NCI-H2196 (cell line): ENCODE results near the gene ZNF683.
"Not testable (repeated sequence)": the region's sequence is repeated elsewhere in the genome, so short reads cannot be mapped to it uniquely, and the experiment has no call there.

Experiments
- DNase-seq: peaks from one replicate; lab custom pipeline; 2025; ENCODE audit not compliant: unreplicated experiment; lab: John Stamatoyannopoulos, UW

Gene ZNF683

DNA sequence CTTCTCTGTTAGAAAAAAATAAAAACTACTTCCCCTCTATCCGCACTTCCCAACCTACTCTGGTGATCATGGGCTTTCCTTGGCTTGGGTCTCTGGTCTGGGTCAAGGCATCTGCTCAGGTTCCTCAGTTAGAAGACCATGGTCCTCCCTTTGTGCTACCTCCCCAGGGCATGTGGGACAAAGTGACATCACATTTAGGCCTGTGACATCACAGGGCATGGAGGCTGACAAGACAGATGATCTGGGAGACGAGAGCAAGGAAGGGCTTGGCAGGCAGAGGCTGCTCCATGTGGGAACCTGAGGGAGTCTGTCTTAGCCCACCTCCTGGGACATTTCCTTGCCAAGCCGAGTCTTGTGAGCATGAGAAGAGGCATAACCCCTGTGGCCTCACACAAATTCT, at the start of gene ZNF683:
Gene ZNF683 (minus strand): TSS at position 140 of the 400 bp plus-strand sequence. CDS start 4,179 bp downstream, outside the sequence.
- DNase-seq = not testable (repeated sequence)

DNA sequence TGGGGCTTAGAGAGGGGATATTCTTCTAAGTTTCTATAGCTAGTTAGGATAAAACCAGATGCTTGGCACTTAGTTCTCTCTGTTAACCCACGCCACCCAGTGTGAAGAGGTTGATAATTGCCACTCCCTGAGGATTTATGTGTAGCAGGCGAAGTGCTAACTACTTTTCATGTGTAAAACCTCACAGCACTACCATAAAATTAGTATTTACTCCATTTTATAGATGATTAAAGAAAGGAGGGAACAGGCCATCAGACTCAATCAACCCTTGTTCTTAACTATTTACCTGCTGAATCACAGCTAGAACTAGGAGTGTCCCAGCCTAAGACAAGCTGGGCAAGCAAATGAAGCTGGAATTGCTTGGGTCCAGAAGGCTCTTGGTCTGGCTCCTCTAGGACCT, 46.9 kb upstream of the ZNF683 start:
- no peak for DNase-seq

DNA sequence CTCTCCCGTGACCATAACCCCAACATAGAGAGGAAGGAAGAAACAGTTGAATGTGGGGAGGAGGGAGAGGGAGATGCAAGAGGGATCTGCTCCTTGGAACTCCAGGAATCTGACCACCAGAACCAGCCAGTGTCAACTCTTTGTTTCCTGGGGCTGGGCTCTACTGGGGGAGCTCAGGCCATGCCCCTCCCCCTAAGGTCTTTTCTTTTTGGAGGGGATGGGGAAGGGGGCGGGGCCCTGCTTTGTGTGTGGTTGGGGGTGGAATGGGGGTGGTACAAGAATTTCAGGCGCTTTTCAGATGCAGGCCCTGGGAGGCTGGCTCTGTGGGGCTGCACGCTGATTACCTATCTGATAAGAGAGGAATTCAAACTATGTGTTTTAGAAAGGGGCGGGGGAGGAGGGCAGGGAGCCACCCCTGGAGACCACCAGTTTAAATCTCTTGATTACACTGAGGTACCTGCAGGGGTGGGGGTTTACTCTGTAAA, 46.4 kb upstream of the ZNF683 start:
- no peak for DNase-seq

DNA sequence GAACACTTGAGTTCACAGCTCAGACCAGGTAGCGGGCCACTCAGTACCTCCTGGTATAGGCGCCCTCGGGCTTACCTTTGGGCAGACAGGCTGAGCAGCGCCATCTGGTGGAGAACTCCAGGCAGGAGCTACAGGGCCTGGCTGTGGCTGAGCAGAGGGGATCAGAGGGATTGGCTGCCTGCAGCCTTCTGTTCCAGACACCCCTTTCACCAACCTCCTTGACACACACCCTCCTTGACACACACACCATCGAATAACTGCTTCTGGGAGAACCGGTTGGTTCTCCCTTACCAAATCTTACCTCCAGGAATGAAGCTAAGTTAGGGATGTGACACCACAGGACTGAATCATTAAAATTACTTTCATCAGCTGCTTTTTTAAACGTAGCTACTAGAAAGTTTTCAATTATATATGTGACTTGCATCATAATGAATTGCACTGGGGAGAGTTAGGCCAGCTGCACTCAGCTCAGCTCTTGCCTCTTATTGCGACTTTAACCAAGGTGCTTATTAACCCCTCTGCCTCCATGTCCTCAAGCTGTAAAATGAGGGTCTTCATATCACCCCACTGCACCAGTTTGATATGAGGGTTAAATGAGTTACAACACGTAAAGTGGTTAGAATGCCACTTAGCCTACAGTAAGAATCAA, 44.7 kb upstream of the ZNF683 start:
- peak; percentile 84 for DNase-seq

DNA sequence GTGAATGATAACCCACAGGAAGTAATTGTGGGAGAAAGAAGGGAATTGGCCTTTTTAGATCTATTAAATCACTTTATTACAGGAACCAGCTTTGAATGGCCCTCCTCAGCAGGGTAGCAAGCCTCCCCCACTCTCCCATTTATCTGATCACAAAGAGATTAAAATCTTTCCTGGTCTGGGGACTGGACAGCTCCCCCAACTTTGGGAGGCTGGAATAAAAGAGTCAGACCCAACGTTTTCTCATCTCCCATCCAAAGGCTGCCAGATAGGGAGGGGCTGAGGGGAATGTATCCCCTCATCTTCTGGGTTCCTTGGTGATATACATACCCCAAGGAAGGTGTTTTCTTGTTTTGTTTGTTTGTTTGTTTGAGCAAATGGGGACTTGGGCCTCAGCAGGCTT, 40.5 kb upstream of the ZNF683 start:
- DNase-seq = no peak

DNA sequence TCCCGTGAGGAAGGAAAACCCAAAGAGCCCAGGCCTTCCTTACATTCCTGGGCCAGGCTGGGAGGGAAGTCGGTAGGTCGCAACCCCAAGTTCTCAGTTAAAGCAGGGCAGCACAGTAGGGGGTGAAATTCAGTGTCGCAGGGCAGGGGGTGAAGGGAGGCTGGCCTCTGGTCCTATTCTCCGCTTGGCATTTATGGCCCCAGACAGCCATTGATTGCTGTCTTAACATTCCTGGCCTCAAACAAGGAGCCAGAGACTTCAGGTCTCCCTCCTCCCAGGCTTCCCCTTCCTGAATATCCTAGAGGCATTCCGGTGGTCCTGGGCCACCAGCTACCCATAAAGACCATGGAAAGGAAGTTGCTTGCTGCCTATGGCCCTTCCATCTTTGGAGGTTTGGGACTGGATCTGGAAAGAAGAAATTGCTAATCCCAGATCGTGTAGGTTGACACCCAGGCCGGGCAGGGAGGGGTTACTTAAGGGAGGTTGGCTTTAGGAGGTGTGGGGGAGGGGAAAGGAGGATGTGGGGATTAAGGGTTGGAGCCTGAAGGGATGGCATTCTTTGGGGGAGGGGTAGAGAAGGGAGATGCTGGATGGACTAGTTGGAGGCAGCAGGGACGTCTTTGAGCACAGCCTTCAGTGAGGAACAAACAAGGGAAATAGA, 39.8 kb upstream of the ZNF683 start:
- no peak for DNase-seq

DNA sequence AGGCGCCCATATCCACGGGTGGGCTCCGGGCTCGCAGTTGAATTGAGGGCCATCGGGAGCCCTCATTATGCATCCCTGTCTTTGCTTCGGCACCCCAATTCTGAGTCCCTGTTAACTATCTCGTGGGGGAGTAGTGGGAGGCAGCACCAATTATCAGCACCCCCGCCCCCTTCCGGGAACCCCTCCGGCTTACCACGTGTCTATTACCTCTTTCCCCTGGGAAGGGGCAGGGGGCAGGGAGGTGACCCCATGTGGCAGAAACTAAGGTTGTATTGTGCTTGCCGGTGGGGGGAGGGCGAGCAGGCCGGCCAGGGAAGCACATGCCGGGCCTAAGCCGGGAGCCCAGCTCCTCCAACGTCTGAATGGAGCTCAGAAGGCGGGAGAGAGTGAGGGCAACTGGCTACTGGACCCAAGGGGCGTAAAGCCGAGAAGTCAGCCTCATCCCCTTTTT, 39.1 kb upstream of the ZNF683 start:
- no peak for DNase-seq

DNA sequence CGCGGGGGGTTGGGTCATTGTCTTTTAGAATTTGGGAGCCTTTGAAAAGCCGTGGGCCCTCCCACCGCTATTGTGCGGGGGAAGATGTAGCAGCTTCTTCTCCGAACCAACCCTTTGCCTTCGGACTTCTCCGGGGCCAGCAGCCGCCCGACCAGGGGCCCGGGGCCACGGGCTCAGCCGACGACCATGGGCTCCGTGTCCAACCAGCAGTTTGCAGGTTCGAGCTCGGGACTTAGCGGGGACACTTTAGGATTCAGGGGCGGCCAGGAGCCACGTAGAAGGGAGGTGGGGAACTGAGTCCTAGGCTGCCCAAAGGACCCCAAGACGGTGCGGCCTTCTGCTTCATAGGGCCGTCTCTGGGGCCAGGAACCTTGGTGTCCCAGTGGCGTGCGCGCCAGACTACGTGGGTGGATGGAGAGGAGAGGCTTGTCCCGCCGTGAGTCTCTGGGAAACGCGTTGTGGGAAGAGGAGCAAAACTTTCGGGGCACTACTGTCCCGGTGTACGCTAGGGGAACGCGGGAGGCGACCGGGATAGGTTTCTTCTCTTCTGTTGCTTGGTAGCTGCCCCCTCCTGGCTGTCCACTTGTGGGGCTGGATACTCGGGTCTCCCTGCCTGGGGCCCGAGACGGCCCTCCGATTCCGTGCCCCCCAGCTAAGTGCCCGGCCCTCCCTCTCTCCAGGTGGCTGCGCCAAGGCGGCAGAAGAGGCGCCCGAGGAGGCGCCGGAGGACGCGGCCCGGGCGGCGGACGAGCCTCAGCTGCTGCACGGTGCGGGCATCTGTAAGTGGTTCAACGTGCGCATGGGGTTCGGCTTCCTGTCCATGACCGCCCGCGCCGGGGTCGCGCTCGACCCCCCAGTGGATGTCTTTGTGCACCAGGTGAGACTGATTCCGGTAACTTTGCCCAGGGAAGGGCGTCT, 38.4 kb upstream of the ZNF683 start, which contains the start of gene LIN28A:
Gene LIN28A (plus strand): TSS at position 112 of the 918 bp plus-strand sequence. CDS start 75 bp downstream, at position 187.
- no peak for DNase-seq

DNA sequence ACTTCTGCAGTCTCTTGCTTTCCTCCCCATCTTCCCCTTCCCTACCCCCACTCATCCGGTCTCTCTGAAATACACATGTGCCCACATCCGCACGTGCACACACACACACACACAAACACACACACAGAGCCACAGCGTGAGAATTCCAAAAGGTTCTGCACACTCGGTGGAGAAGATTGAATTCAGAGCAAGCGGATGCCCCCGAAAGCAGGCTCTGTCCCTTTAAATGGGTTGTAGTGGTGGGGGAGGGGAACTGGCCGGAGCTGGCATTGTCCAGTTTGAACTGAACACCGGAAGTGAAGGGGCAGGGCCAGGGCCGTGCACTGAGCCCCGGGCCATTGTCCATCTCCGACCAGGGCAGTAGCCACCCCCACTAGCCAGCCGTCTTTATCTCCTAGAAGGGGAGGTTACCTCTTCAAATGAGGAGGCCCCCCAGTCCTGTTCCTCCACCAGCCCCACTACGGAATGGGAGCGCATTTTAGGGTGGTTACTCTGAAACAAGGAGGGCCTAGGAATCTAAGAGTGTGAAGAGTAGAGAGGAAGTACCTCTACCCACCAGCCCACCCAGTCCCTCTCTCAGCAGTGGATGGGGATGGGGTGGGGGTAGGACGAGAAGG, 36.7 kb upstream of the ZNF683 start:
- peak; percentile 39 for DNase-seq

DNA sequence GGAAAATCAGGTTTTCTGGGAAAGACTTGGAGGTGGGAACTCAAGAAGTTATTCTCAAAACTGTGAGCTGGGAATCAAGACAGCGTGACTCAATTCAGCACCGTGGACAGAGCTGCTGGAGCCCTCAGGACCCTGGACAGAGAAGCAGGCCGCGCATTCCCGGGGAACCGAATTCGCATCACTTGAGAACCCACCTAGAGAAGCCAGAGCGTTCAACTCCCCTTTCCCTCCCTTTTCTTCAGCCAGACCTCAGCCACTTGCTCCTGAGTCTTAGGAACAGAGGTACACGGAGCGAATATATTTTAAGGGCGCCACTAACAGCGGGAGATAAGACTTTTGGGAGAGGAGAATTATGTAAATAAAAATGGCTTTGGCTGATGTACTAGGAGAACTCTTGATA, 36.1 kb upstream of the ZNF683 start:
- no peak for DNase-seq

DNA sequence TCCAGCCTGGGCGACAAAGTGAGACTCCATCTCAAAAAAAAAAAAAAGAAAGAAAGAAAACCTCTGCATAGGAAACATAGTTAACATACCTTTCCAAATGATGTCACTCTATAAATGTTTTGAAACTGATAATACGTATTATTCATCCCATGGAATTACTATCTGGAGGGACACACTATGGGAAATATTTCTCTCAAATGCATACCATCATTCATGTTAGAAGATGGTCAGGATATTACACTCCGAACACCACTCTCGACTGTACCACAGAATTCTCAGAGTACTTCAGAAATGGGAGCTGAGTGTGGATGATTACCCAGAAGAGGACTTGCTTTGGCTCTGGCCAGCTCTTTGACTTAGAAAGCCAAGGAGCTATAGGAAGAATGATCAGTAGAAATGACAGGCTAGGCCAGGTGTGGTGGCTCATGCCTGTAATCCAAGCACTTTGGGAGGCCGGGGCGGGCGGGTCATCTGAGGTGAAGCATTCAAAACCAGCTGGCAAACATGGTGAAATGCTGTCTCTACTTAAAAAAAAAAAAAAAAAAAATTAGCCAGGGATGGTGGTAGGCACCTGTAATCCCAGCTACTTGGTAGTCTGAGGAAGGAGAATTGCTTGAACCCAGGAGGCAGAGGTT, 32.8 kb upstream of the ZNF683 start:
- no peak for DNase-seq

DNA sequence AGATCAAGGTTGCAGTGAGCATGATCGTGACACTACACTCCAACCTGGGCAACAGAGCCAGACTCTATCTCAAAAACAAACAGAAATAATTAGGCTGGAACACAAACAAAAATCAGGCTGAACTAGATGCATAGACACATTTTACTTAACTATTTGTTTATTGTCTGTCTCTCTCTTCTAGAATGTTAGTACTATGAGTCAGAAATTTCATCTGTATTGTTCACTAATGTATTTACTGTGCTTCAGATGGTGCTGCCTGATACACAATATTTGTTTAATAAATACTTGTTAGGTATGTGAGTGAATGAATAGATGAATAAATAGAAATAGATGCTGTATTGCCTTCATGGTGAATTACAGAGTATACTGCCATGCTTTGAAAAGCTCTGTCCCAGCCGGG, 32.1 kb upstream of the ZNF683 start:
- no peak for DNase-seq

DNA sequence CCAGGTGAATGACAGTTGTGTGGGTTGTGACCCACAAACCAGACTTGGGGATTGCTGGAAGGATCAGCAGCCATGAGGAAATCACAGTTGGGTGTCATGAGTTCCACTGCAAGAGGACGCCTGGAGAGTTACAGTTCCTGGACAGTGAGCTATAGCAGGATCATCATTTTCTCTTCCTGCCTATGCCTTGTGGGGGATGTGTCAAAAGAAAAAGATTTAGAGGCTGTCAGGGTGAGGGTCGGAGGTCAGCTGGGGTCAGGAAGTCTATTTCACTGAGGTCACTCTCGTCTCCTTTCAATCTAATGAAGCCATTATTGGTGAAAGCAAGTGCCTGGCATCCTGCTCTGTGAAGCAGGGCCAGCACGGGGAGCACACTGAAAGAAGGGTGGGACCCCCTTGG, 31.1 kb upstream of the ZNF683 start:
- no peak for DNase-seq

DNA sequence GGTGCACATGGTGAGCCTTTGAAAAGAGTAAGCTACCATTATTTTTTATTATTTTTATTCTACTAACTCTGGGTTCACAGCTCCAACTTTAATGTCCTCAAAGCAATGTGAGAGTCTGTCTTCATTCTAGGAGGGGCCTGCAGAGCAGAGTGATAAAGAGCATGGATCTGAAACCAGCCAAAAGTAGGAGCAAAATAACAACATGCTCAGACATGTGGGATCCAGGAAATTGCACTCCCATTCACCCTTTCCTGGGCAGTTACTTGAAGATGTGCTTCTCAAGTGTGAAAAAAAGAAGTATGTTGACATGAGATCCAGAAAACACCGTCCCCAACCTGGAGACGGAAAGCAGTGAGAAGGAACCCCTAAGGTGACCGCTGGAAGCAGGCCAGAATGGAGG, 29.3 kb upstream of the ZNF683 start:
- DNase-seq = no peak

DNA sequence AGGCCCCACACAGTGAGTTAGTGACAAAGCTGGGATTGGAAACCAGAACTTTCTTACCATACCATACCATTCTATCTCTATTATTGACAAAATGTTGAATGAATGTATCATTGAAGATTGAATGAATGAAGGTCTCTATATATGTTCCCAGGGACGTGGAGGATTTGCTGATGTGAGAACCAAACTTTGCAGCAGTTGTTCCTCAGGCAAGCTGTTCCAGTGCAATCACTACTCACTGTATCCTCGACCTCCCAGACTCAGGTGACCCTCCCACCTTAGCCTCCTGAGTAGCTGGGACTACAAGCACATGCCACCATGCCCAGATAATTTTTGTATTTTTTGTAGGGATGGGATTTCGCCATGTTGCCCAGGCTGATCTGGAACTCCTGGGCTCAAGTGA, 26.5 kb upstream of the ZNF683 start:
- DNase-seq = no peak

DNA sequence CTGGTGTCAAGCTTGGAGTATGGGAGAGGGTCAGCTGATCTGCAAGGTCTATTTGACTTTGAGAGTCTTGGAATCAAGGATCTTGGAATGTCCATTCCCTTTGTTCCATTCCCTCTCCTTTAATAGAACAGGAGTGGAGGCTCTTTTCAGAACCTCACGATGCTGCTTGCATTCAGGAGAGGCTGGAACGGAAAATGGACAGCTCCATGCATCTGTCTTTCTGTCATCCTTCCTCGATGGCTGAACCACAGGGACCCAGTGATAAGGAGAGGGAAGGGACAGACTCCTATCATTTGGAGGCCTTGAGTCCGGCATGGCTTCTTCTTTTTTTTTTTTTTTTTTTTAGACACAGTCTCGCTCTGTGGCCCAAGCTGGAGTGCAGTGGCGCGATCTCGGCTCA, 23.2 kb upstream of the ZNF683 start:
- DNase-seq = no peak

DNA sequence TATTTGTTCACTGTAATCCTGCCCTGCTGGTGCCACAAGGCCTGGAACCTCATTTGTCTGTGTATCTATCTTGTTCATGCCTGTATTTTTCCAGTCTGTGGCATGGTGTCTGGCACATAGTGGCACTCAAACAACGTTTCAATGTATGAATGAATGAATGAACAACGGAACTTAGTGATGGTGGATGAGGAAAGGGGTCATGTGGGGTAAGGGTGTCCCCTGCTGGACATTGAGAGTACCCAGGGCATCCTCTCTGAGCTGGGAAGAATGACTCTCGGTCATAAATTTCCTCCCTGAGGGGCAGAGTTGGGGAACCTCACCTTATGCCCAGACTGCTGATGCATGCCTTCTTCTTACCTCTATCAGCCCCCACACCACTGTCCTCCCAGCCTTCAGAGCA, 18.9 kb upstream of the ZNF683 start:
- peak; percentile 10 for DNase-seq

DNA sequence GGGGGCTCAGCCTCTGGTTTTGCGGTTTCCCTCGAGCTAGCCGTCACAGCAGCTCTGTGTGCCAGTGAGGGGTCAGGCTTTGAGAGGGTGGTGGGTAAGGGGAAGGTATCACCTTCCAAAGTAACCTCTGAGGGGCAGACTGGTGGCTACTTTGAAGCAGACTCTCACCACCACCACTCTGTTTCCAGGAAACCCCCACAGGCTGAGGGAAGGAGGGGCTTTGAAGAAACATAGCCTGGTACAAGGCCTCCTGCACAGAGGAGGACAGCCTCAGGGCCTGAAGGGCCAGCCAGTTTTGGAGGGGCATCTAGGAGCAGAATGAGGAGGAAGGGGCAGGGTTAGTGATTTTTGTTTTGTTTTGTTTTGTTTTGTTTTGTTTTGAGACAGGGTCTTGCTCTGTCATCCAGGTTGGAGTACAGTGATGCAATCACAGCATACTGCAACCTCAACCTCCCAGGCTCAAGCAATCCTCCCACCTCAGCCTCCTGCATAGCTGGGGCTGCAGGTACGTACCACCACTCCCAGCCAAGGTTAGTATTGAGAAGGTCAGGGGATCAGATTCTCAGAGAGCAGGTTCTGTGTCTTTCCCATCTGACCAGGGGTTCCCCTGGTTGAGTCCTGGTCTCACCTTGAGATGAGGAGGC, 17.2 kb upstream of the ZNF683 start:
- no peak for DNase-seq

DNA sequence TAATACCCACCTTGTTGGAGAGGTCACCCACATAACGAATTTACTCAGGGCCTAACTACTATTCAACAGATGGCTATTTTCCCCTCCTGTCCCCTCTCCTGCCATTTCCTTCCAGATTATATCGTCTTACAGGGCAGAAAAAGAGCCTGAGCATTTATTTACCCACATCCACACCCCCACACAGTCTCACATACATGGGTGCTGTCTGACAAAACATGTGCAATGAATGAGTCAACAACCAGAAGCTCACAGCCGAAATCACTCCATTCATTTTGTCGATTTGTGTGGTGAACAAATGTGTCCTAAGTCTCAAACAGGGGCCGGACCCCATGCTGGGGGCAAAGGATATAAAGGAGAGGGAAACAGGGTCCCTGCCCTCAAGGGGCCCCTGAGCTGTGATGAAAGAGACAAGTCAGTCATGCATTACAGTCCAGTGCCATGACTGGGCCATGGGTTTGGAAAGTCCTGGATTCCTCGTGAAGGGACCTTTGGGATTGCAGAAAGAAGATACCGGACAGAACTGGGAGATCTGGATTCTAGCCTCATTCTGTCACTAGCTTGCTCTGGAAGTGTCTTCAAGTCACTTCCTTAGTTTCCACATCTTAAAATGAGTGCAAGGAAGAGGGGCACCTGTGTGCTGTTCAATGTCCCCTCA, 16.4 kb upstream of the ZNF683 start:
- DNase-seq = no peak

DNA sequence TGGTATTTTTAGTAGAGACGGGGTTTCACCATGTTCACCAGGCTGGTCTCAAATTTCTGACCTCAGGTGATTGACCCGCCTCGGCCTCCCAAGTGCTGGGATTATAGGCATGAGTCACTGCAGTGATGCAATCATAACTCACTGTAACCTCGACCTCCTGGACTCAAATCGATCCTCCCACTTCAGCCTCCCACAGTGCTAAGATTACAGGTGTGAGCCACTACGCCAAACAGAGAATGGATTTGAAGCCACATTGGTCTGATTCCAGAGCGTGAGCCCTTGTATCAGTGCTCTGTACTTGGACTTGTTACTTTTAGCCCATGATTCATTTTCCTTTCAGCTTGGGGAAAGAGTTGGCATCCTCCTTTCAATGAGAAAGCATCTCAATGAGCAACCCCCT, 14.9 kb upstream of the ZNF683 start:
- peak; percentile 11 for DNase-seq
